ENCODE measurements around the gene CCNT1. TPM values are rescaled to one million over a fixed set of nuclear protein-coding genes. Genes with fewer than 3 reads are reported as not detected.
"Not testable (repeated sequence)": the region's sequence is repeated elsewhere in the genome, so short reads cannot be mapped to it uniquely, and the experiment has no call there.

Gene CCNT1
- polyA plus RNA-seq, 4 donors: 26.9 to 31.6 (median 30.7) TPM

- DNase-seq (ENCODE audit: low read depth in 4 of 4, low spot score in 3 of 4): no peak
Observed at GRCh38 chr12:48693572-48693971, 22.9 kb downstream of the CCNT1 start.

- no peak for DNase-seq (ENCODE audit: low read depth in 4 of 4, low spot score in 3 of 4)
Observed at GRCh38 chr12:48691826-48692487, 24.6 kb downstream of the CCNT1 start.

- DNase-seq (ENCODE audit: low read depth in 4 of 4, low spot score in 3 of 4): no peak
Observed at GRCh38 chr12:48690990-48691389, 25.5 kb downstream of the CCNT1 start.

- no peak for DNase-seq (ENCODE audit: low read depth in 4 of 4, low spot score in 3 of 4)
Observed at GRCh38 chr12:48690436-48690835, 26.1 kb downstream of the CCNT1 start.

- DNase-seq (ENCODE audit: low read depth in 4 of 4, low spot score in 3 of 4): no peak
Observed at GRCh38 chr12:48688836-48689235, 27.7 kb downstream of the CCNT1 start.

DNA sequence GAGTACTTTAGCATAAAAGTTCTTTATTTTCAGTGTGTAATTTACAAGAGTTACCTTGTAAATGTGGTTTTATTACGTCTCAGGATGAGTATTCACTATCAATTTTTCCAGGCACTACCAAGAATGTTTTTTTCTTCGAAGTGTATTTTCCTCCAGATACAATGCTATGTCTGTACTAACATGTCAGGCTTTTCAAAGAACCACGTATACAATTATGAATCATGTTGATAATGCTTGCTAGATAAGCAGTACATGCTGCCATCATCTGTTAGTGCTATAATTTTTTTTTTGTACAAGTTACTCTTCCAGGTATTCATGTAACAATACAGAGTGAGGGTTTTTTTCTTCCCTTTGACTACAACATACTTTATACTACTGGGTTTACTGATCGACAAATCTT lies 28.9 kb downstream of the CCNT1 start:
- DNase-seq (ENCODE audit: low read depth in 4 of 4, low spot score in 3 of 4): no peak

GRCh38 chr12:48686615-48687334 lies 29.7 kb downstream of the CCNT1 start:
- DNase-seq (ENCODE audit: low read depth in 4 of 4, low spot score in 3 of 4): no peak

- no peak for DNase-seq (ENCODE audit: low read depth in 4 of 4, low spot score in 3 of 4)
Observed at GRCh38 chr12:48686037-48686595, 30.4 kb downstream of the CCNT1 start.

DNA sequence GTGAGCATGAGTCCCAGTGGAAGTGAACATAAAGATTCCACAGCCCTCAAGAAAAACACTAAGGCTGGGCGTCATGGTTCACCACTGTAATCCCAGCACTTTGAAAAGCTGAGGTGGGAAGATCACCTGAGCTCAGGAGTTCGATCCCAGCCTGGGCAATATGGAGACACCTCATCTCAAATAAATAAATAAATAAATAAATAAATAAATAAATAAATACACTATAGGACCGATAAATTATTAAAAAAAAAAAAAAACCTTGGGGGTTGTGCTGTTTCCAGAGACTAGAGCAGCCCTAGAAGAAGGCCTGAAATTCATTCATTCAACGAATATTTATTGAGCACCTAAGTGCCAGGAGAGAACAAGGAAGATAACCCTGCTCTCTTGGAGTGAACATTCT lies 33.0 kb downstream of the CCNT1 start:
- DNase-seq (ENCODE audit: low read depth in 4 of 4, low spot score in 3 of 4): no peak

GRCh38 chr12:48682927-48683326 lies 33.6 kb downstream of the CCNT1 start:
- no peak for DNase-seq (ENCODE audit: low read depth in 4 of 4, low spot score in 3 of 4)

DNA sequence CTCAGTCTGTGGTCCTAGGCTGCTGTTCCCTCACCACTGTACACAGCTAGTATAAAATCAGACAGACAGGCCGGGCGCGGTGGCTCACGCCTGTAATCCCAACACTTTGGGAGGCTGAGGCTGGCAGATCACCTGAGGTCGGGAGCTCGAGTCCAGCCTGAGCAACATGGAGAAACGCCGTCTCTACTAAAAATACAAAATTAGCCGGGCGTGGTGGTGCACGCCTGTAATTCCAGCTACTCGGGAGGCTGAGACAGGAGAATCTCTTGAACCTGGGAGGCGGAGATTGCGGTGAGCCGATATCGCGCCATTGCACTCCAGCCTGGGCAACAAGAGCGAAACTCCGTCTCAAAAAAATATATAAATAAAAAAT lies 34.0 kb downstream of the CCNT1 start:
- DNase-seq (ENCODE audit: low read depth in 4 of 4, low spot score in 3 of 4): not testable (repeated sequence)

DNA sequence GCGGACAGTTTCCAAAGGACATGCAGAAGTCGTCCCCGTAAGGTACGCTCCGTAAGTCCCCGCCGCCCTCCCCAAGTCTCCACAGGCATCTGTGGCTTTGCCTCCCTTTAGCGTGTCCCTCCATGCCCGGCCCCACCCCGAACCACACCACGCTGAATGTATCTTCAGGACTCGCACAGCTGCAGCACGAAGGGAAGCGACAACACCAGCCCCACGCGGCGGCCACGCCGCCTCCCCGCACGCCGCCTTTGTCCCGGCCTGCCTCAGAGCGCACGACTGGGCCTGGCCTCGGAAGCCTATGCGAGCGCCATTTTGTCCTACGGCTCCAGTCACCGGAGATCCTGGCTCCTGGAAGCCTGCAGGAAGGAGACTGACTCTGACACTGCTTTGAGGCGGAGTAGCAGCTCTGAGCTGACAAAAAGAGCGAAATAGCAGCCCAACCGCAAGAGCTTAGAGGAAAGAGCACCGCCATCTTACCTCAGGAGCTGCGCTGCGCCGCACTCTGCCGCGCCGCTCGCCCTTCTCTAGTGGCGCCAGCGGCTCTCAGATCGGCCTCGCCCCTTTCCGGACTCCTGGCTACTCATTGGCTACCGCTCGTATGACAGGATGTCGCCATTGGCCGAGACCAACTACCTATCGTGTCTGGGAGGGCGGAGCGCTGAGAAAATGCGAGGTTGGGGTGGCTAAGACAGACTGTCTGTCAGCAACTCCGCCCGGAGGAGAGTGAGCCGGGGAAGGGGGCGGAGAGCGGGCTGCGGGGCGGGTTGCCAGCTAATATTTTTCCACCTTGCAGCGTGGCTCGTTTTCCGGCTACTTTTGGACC lies 34.6 kb downstream of the CCNT1 start, which contains the start of gene KANSL2:
Gene KANSL2 (minus strand): TSS at position 529 of the 823 bp plus-strand sequence. CDS start 606 bp downstream, outside the sequence.
- DNase-seq (ENCODE audit: low read depth in 4 of 4, low spot score in 3 of 4): peak; percentile 92 to 98 (median 96)

DNA sequence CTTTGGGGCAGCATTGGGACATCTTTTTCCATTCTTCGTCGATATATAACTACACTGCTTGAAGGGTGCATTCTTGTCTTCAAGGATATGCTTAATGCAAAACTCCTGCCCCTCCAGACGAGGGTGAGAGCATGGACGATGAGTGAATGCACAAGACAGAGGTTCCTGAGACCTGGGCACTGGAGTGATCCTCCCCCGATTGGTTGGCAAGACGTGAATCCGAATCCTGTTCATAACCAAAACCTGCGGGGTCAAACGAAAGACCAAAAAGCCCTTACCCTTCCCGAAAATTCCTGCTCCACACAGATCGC lies 35.2 kb downstream of the CCNT1 start:
- DNase-seq (ENCODE audit: low read depth in 4 of 4, low spot score in 3 of 4): peak in 2 of 4 donors; percentile 2 to 28

DNA sequence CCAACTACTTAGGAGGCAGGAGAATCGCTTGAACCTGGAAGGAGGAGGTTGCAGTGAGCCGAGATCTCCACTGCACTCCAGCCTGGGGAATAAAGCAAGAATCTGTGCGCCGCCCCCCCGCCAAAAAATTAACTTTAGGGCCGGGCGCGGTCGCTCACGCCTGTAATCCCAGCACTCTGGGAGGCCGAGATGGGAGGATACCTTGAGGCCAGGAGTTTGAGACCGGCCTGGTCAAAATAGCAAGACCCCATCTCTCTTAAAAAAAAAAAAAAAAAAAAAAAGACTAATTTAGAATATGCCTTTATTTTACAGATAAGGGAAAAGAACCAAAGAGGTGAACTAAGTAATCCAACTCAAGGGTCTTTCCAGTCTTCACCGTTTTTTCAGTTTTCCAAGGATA lies 35.6 kb downstream of the CCNT1 start:
- DNase-seq (ENCODE audit: low read depth in 4 of 4, low spot score in 3 of 4): no peak

- DNase-seq (ENCODE audit: low read depth in 4 of 4, low spot score in 3 of 4): no peak
Observed at GRCh38 chr12:48678551-48679185, 37.8 kb downstream of the CCNT1 start.

DNA sequence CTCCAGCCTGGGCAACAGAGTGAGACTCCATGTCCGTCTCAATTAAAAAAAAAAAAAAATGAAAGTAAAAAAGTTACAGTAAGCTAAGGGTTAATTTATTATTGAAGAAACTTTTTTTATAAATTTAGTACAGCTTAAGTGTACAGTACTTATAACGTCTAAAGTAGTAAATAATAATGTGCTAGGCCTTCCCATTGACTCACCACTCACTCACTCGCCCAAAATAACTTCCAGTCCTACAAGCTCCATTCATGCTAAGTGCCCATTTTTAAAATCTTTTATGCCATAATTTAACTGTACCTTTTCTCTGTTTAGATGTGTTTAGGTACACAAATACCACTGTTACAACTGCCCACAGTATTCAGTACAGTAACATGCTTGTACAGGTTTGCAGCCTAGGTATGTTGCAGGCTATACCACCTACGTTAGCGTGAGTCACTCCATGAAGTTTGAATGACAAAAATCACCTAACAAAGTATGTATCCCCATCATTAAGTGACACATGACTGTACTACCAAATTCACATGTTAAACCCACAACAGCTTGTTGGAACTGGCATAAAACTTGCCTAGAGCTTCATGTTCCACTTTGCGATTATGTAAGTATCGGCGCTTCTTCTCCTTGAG lies 45.2 kb downstream of the CCNT1 start:
- DNase-seq (ENCODE audit: low read depth in 4 of 4, low spot score in 3 of 4): no peak

DNA sequence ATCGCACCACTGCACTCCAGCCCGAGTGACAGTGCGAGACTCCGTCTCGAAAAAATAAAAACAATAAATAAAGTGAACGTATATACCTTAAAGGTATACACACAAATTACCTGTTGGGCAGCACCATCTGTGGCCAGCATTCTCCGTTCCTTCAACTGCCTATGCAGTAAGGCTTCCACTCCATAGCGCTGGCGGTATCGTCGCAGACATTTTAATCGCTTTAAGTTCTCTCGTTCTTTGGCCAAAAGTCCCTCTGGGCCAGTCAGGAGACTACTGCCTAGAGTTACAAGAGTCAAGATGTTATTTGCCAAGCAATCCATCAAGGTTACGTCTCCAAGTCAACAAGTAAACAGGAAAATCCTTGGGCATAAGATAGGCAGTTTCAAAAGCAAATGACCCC lies 47.5 kb downstream of the CCNT1 start:
- no peak for DNase-seq (ENCODE audit: low read depth in 4 of 4, low spot score in 3 of 4)

DNA sequence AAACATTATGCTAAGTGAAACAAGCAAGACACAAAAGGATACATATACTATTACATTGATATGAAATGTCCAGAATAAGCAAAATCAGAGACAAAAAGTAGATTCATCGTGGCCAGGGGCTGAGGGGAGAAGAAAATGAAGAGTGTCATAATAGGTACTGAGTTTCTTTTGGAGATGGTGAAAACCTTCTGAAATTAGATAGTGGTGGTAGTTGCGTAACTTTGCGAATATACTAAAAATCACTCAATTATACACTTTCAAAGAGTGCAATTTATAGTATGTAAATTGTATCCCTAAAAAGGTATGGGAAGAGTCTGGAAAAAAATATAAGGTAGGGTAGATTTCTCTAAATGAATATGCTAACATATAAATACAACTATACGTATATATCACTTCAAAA lies 56.6 kb downstream of the CCNT1 start:
- DNase-seq (ENCODE audit: low read depth in 4 of 4, low spot score in 3 of 4): no peak

GRCh38 chr12:48651681-48652080 lies 64.8 kb downstream of the CCNT1 start:
- no peak for DNase-seq (ENCODE audit: low read depth in 4 of 4, low spot score in 3 of 4)

GRCh38 chr12:48645354-48645753 lies 71.2 kb downstream of the CCNT1 start:
- not testable (repeated sequence) for DNase-seq (ENCODE audit: low read depth in 4 of 4, low spot score in 3 of 4)

Measured in left renal pelvis (tissue), 4 donors.